Loucy (cell line): Measurements from ENCODE around the gene GALNT11.

Source experiments
- H2AFZ ChIP-seq: fragments of 200-600 bp; sonication (generic); 2 replicates; pipeline ENCODE4 v1.6.0; 2016; ENCODE audit warnings: antibody characterized with exemption, mild to moderate bottlenecking, low read length, moderate library complexity
- H3F3A ChIP-seq: fragments of 200-600 bp; 2 replicates; pipeline ENCODE4 v1.6.0; 2016; ENCODE audit warnings: antibody characterized with exemption, low read depth, mild to moderate bottlenecking
- H3K27me3 ChIP-seq: fragments of 200-600 bp; sonication (generic); 2 replicates; pipeline ENCODE4 v1.6.1; 2014; ENCODE audit warnings: low read length, mild to moderate bottlenecking; ENCODE audit not compliant: insufficient read depth, poor library complexity, severe bottlenecking
- H3K36me3 ChIP-seq: fragments of 200-600 bp; sonication (generic); 2 replicates; pipeline ENCODE4 v1.6.1; 2016; ENCODE audit warnings: low read length; ENCODE audit not compliant: insufficient read depth
- H3K4me1 ChIP-seq: fragments of 200-600 bp; sonication (generic); 2 replicates; pipeline ENCODE4 v1.5.1; 2014; ENCODE audit warnings: low read length, mild to moderate bottlenecking; ENCODE audit not compliant: insufficient read depth, poor library complexity, severe bottlenecking
- H3K4me2 ChIP-seq: fragments of 200-600 bp; sonication (generic); 2 replicates; pipeline ENCODE4 v1.6.0; 2014; ENCODE audit warnings: antibody characterized with exemption, low read length, low read depth, mild to moderate bottlenecking; ENCODE audit not compliant: poor library complexity, severe bottlenecking
- H3K4me3 ChIP-seq: fragments of 200-600 bp; sonication (generic); 2 replicates; pipeline ENCODE4 v1.5.1; 2014; ENCODE audit warnings: low read length, mild to moderate bottlenecking, mixed read lengths; ENCODE audit not compliant: poor library complexity, severe bottlenecking
- H3K79me2 ChIP-seq: fragments of 200-600 bp; sonication (generic); 2 replicates; pipeline ENCODE4 v1.6.1; 2014; ENCODE audit warnings: low read length; ENCODE audit not compliant: insufficient read depth
- H3K9ac ChIP-seq: fragments of 200-600 bp; sonication (generic); 2 replicates; pipeline ENCODE4 v1.6.0; 2014; ENCODE audit warnings: mild to moderate bottlenecking, low read depth, low read length, moderate library complexity; ENCODE audit not compliant: poor library complexity, severe bottlenecking
- H3K9me2 ChIP-seq: fragments of 200-600 bp; sonication (generic); replicated peaks from 2 replicates; pipeline ENCODE4 v1.6.1; 2016; ENCODE audit warnings: low read depth, low read length, mixed read lengths
- H3K9me3 ChIP-seq: fragments of 200-600 bp; sonication (generic); 2 replicates; pipeline ENCODE4 v1.6.1; 2014; ENCODE audit warnings: mild to moderate bottlenecking, antibody characterized with exemption, low read length, low read depth; ENCODE audit not compliant: insufficient read depth
- H4K20me1 ChIP-seq: fragments of 200-600 bp; sonication (generic); 2 replicates; pipeline ENCODE4 v1.6.0; 2014; ENCODE audit warnings: antibody characterized with exemption, low read length, mild to moderate bottlenecking; ENCODE audit not compliant: insufficient read depth, poor library complexity, severe bottlenecking
- EZH2phosphoT487 ChIP-seq: fragments of 200-600 bp; IDR thresholded peaks from 2 replicates; pipeline ENCODE4 v1.6.1; 2018; ENCODE audit warnings: antibody characterized with exemption, mild to moderate bottlenecking, moderate library complexity, borderline replicate concordance
- TF ChIP-seq, protein P1 (sequence below): fragments of 200-600 bp; sonication (generic); conservative IDR thresholded peaks from 2 replicates; pipeline ENCODE4 v1.5.1; 2014; ENCODE audit warnings: mild to moderate bottlenecking, antibody characterized with exemption, low read length

Gene GALNT11

DNA sequence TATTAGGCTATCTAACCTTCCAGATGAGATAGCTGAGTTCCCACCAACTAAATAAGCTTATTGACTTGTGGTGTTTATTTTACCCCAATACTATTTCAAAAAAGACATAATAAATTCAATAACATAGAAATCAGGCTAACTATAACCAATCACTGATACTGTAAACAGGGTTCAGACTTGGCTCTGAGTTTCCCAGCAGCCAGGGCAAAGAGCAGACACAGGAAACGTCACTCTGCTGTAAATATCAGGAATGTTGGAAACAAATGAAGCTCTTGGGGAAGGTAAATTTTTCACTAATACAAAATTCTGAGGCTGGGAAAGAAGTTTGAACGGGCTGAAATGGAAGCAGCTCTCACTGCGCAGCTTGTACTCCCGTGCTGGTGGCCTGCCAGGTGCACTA lies 114.6 kb downstream of the GALNT11 start:
- H3F3A ChIP-seq = no peaks in the 10 kb centered on the region
- no peak overlapping the region for H3K9ac ChIP-seq
- no peaks in the 10 kb centered on the region for H4K20me1 ChIP-seq
- no peaks in the 10 kb centered on the region for H3K9me2 ChIP-seq
- no peak overlapping the region for H2AFZ ChIP-seq
- TF ChIP-seq, protein P1, sequence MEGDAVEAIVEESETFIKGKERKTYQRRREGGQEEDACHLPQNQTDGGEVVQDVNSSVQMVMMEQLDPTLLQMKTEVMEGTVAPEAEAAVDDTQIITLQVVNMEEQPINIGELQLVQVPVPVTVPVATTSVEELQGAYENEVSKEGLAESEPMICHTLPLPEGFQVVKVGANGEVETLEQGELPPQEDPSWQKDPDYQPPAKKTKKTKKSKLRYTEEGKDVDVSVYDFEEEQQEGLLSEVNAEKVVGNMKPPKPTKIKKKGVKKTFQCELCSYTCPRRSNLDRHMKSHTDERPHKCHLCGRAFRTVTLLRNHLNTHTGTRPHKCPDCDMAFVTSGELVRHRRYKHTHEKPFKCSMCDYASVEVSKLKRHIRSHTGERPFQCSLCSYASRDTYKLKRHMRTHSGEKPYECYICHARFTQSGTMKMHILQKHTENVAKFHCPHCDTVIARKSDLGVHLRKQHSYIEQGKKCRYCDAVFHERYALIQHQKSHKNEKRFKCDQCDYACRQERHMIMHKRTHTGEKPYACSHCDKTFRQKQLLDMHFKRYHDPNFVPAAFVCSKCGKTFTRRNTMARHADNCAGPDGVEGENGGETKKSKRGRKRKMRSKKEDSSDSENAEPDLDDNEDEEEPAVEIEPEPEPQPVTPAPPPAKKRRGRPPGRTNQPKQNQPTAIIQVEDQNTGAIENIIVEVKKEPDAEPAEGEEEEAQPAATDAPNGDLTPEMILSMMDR = no peak
- no peak for TF ChIP-seq EZH2phosphoT487
- no peaks in the 10 kb centered on the region for H3K27me3 ChIP-seq
- H3K9me3 ChIP-seq = no peaks in the 10 kb centered on the region
- H3K4me1 ChIP-seq = peaks cover 6% of the 10 kb centered on the region
- H3K36me3 ChIP-seq = peaks cover 69% of the 10 kb centered on the region; the same call in 1 of the 2 replicates
- no peaks in the 10 kb centered on the region for H3K79me2 ChIP-seq
- H3K4me3 ChIP-seq = no peak overlapping the region
- no peak overlapping the region for H3K4me2 ChIP-seq

DNA sequence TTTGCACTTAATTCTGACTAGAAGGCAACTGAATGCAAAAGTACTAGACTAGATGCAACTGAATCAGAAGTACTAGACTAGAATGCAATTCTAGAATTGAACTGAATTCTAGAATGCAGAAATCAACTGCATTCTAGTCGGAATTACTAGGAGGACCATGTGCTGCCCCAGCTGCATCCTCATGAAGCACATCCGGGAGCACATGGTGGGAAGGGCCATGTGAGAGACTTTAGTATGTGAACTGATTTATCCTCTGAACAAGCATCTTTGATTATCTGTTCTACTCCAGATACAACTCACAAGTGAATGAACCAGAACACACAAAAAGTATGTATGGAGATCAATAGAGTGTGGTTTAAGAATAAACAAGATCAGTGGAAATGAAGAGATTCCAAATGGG lies 115.1 kb downstream of the GALNT11 start:
- Histone ChIP-seq H3K9me3 (no peaks in the 10 kb centered on the region), H3K27me3 (no peaks in the 10 kb centered on the region), H3K79me2 (no peaks in the 10 kb centered on the region), H2AFZ (no peak overlapping the region), H3F3A (no peaks in the 10 kb centered on the region), H3K9ac (no peak overlapping the region), H3K4me1 (peaks cover 6% of the 10 kb centered on the region), H4K20me1 (no peaks in the 10 kb centered on the region), H3K4me2 (no peak overlapping the region), H3K9me2 (no peaks in the 10 kb centered on the region), H3K4me3 (no peak overlapping the region), H3K36me3 (peaks cover 74% of the 10 kb centered on the region; the same call in 1 of the 2 replicates)
- TF ChIP-seq, protein P1 = no peak
- no peak for TF ChIP-seq EZH2phosphoT487

DNA sequence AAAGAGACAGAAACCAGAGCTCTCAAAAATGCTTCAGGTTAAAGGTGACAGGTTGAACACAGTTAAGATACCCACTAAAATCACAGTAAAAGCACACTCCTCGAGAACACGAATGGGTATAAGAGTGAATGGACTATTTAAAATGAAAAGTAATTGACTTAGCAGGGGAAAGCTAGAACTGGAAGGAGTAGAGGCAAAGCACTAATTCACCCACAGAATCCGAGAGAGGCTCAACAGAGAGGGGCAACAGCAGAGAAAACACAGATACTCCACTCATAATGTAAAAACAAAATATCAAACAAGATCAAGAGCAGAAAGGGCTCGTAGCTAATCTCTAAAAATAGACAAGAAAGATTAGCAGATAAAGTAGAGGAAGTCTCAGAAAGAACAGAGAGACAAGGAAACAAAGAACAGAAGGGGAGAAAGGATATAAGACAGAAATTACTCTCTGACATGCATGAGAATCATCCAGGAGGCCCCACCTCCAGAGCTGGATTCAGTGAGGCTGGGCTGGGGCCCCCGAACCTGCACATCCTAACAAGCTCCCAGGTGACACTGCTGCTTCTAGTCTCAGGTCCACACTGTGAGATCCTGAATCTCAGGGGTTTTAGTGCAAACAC lies 117.6 kb downstream of the GALNT11 start:
- Histone ChIP-seq H3K27me3 (no peaks in the 10 kb centered on the region), H3K4me3 (no peak overlapping the region), H3K4me1 (peaks cover 6% of the 10 kb centered on the region), H3K9ac (no peak overlapping the region), H2AFZ (no peak overlapping the region), H3K9me3 (no peaks in the 10 kb centered on the region), H3K36me3 (peaks cover 86% of the 10 kb centered on the region; the same call in 1 of the 2 replicates), H3F3A (no peaks in the 10 kb centered on the region), H3K9me2 (no peaks in the 10 kb centered on the region), H3K79me2 (no peaks in the 10 kb centered on the region), H4K20me1 (no peaks in the 10 kb centered on the region), H3K4me2 (peak overlapping the region; percentile 17)
- TF ChIP-seq, protein P1 = no peak
- no peak for TF ChIP-seq EZH2phosphoT487
